A549 (cell line): Measurements from ENCODE around the gene MYO1E. TPM values are rescaled to one million over a fixed set of nuclear protein-coding genes. Genes with fewer than 3 reads are reported as not detected.
A peak's percentile ranks its signal among the peaks of the same experiment; 100 is the strongest.

ENCODE experiments used
- ATAC-seq, 2 experiments: fragments of 200-7000 bp in 1 of 2; fragments of >200 bp in 1 of 2; cut with Nextera tagmentation in 1 of 2; cut with Tn5 transposase in 1 of 2; 3 replicates each; pipeline versions ENCODE4 v1.8.0 to v1.9.1; 2018 to 2020; ENCODE audit warnings: mild to moderate bottlenecking in 1 of 2, moderate library complexity in 1 of 2
- CTCF ChIA-PET: fragments of 300-600 bp; sonication (Branson Sonifier 250); formaldehyde crosslinking; extraction: SDS; loops from one replicate; lab custom pipeline; 2021; ENCODE audit warnings: antibody characterized with exemption, inconsistent platforms; lab: Yijun Ruan, JAX
- POLR2A ChIA-PET: fragments of 350-600 bp; formaldehyde crosslinking; extraction: SDS; loops from one replicate; lab custom pipeline; 2021; ENCODE audit warnings: antibody characterized with exemption, inconsistent platforms; lab: Yijun Ruan, JAX
- DNase-seq, 2 experiments: peaks; one replicate each; pipeline versions ENCODE4 v3.0.0 to v3.0.0-alpha.2; 2011 to 2016; ENCODE audit warnings: low read depth in 1 of 2, low spot score in 1 of 2
- FAIRE-seq: peaks from 2 replicates; lab custom pipeline; 2011; peaks lifted over from hg19 to GRCh38; lab: Jason Lieb, UNC
- H3K27ac ChIP-seq, 2 experiments: fragments of >200 bp; sonication (Bioruptor Twin); formaldehyde crosslinking; 3 replicates each; pipeline ENCODE4 v1.5.1; 2016 to 2017
- H3K4me1 ChIP-seq: fragments of >200 bp; sonication (Bioruptor Twin); formaldehyde crosslinking; 3 replicates; pipeline ENCODE4 v1.6.1; 2016
- H3K4me2 ChIP-seq: fragments of >200 bp; sonication (Bioruptor Twin); formaldehyde crosslinking; 3 replicates; pipeline ENCODE4 v1.6.1; 2016
- H3K4me3 ChIP-seq: fragments of >200 bp; sonication (Bioruptor Twin); formaldehyde crosslinking; 3 replicates; pipeline ENCODE4 v1.5.1; 2016
- H3K9me3 ChIP-seq: fragments of >200 bp; sonication (Bioruptor Twin); formaldehyde crosslinking; 3 replicates; pipeline ENCODE4 v1.6.1; 2016
- BHLHE40 ChIP-seq: IDR thresholded peaks from 2 replicates; pipeline ENCODE4 v1.6.1; 2012; ENCODE audit warnings: low read depth, low read length, inconsistent platforms
- CHD4 ChIP-seq: fragments of 200-600 bp; sonication (generic); IDR thresholded peaks from 2 replicates; pipeline ENCODE4 v1.6.1; 2016; ENCODE audit warnings: antibody characterized with exemption, mild to moderate bottlenecking, borderline replicate concordance
- EHF ChIP-seq: fragments of 250-450 bp; sonication (Bioruptor Pico); IDR thresholded peaks from 2 replicates; pipeline ENCODE4 v1.5.0; 2020; ENCODE audit warnings: mild to moderate bottlenecking
- FOSL2 ChIP-seq, 2 experiments: fragments of 450-650 bp in 1 of 2; fragments of >200 bp in 1 of 2; sonication (Bioruptor Twin) in 1 of 2; formaldehyde crosslinking; IDR thresholded peaks; 2 replicates each; pipeline versions ENCODE4 v1.5.0 to v1.6.1; 2016 to 2020; ENCODE audit warnings: mild to moderate bottlenecking in 1 of 2, moderate library complexity in 1 of 2
- FOXS1 ChIP-seq: fragments of 250-450 bp; sonication (Bioruptor Pico); IDR thresholded peaks from 2 replicates; pipeline ENCODE4 v1.5.0; 2020; ENCODE audit warnings: mild to moderate bottlenecking, moderate library complexity
- GATA3 ChIP-seq: IDR thresholded peaks from 2 replicates; pipeline ENCODE4 v1.6.1; 2012; ENCODE audit warnings: borderline replicate concordance
- JUN ChIP-seq, 2 experiments: fragments of >200 bp; sonication (Bioruptor Twin); formaldehyde crosslinking; IDR thresholded peaks; 2 replicates in 1 of 2; 3 replicates in 1 of 2; pipeline ENCODE4 v1.6.1; 2016 to 2017
- JUNB ChIP-seq: fragments of >200 bp; sonication (Bioruptor Twin); formaldehyde crosslinking; IDR thresholded peaks from 2 replicates; pipeline ENCODE4 v1.6.1; 2016
- MAFK ChIP-seq: fragments of 450-650 bp; IDR thresholded peaks from 2 replicates; pipeline ENCODE4 v1.6.1; 2014; ENCODE audit not compliant: partially characterized antibody
- MAX ChIP-seq: IDR thresholded peaks from 2 replicates; pipeline ENCODE4 v1.6.1; 2012
- MYC ChIP-seq: IDR thresholded peaks from 2 replicates; pipeline ENCODE4 v1.6.1; 2012; ENCODE audit warnings: mild to moderate bottlenecking, inconsistent platforms, low read length, improper control_type of control experiment, borderline replicate concordance
- NFE2L2 ChIP-seq: fragments of 150-350 bp; conservative IDR thresholded peaks from 2 replicates; pipeline ENCODE4 v1.6.1; 2014; ENCODE audit warnings: low read length
- NR3C1 ChIP-seq: fragments of >200 bp; sonication (Bioruptor Twin); formaldehyde crosslinking; IDR thresholded peaks from 3 replicates; pipeline ENCODE4 v1.6.1; 2017
- RAD21 ChIP-seq, 2 experiments: fragments of >200 bp in 1 of 2; sonication (Bioruptor Twin) in 1 of 2; formaldehyde crosslinking in 1 of 2; IDR thresholded peaks in 1 of 2; conservative IDR thresholded peaks in 1 of 2; 2 replicates in 1 of 2; 3 replicates in 1 of 2; pipeline ENCODE4 v1.6.1; 2012 to 2018; ENCODE audit warnings: inconsistent platforms in 1 of 2
- RARB ChIP-seq: fragments of 250-450 bp; sonication (Bioruptor Pico); IDR thresholded peaks from 2 replicates; pipeline ENCODE4 v1.8.0; 2021; ENCODE audit warnings: mild to moderate bottlenecking, moderate library complexity
- RCOR1 ChIP-seq: fragments of 150-350 bp; IDR thresholded peaks from 2 replicates; pipeline ENCODE4 v1.6.1; 2014; ENCODE audit warnings: antibody characterized with exemption, low read length, low read depth
- SMC3 ChIP-seq: fragments of >200 bp; sonication (Bioruptor Twin); formaldehyde crosslinking; IDR thresholded peaks from 3 replicates; pipeline ENCODE4 v1.6.1; 2018; ENCODE audit warnings: inconsistent platforms
- ZC3H11A ChIP-seq: fragments of 450-650 bp; IDR thresholded peaks from 2 replicates; pipeline ENCODE4 v1.6.1; 2014; ENCODE audit warnings: antibody characterized with exemption, mild to moderate bottlenecking
- ZFP36 ChIP-seq: fragments of 450-650 bp; IDR thresholded peaks from 2 replicates; pipeline ENCODE4 v1.6.1; 2014; ENCODE audit warnings: borderline replicate concordance; ENCODE audit not compliant: partially characterized antibody
- ZSCAN20 ChIP-seq: fragments of 250-450 bp; sonication (Bioruptor Pico); IDR thresholded peaks from 2 replicates; pipeline ENCODE4 v1.8.0; 2022; ENCODE audit warnings: mild to moderate bottlenecking, moderate library complexity
- WGBS: methylation state at CpG from one replicate; pipeline ENCODE4 v1.1.6; 2017; ENCODE audit errors: missing lambda C conversion rate; 5-methylcytosine and 5-hydroxymethylcytosine counted together
- polyA plus RNA-seq, 4 experiments: library from polyadenylated mRNA; depleted of rRNA in 3 of 4; stranded (reverse); fragments of >200 nt; fragmentation: RNase III in 1 of 4; extraction: RNeasy Plus Mini Kit Qiagen cat#74134 plus additional on column Dnase treatment in 1 of 4; gene quantifications; 2 replicates in 3 of 4; 3 replicates in 1 of 4; pipeline ENCODE4 v1.2.3, GENCODE V29; 2011 to 2017
- TF ChIP-seq, protein P1 (sequence below): fragments of 250-450 bp; sonication (Bioruptor Pico); IDR thresholded peaks from 2 replicates; pipeline ENCODE4 v1.5.0; 2020; ENCODE audit warnings: low read depth, mild to moderate bottlenecking, moderate library complexity

Gene MYO1E
- polyA plus RNA-seq, 2 of the 4 experiments (the other 2 are of a cell fraction), result 202 to 497 TPM

DNA sequence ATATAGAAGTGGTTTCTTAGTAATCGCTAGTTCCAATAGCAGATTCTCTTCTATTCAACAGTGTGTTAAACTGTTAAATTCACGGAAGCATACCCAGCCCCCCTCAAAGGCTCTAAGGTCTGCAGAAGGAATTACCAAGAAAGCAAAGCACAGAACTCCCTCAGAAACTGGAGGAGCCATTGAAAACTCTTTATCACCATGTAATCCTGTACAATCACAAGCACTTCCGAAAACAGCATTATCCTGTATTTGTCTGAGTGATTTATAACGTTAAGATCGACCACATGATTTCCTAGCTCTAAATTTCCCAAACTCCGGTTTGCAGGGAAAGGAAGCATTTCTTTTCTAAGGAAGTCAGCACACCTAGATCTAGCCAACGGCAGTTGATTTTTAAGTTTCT, 20.0 kb downstream of the MYO1E start:
- Histone ChIP-seq H3K27ac (peak overlapping the region in 1 of 2 experiments; percentile 86; a peak in 3 of 6 replicates), H3K4me2 (no peak overlapping the region), H3K9me3 (no peaks in the 10 kb centered on the region), H3K4me1 (peaks cover 78% of the 10 kb centered on the region), H3K4me3 (no peak overlapping the region)
- TF ChIP-seq MYC (no peak), BHLHE40 (no peak), SMC3 (no peak), FOXS1 (no peak), NFE2L2 (no peak)
- WGBS, result 57% methylated on average over 7 of the region's 7 CpGs
- ChIA-PET CTCF (interaction anchor here (0.6 to 1.5 kb wide), 3 partner anchors 8 to 86 kb away, joined by 4 to 5 read pairs (median 4); no protein-coding TSS in a partner anchor), POLR2A (no interaction called here)
- FAIRE-seq, result no peak
- no peak for DNase-seq
- no peak for ATAC-seq

- Histone ChIP-seq H3K4me2 (no peak overlapping the region), H3K27ac (peak overlapping the region in 1 of 2 experiments; percentile 86; a peak in 3 of 6 replicates), H3K9me3 (no peaks in the 10 kb centered on the region), H3K4me1 (peaks cover 83% of the 10 kb centered on the region), H3K4me3 (no peak overlapping the region)
- CTCF ChIA-PET, result interaction anchor here (0.6 to 1.5 kb wide), 3 partner anchors 8 to 86 kb away, joined by 4 to 5 read pairs (median 4); no protein-coding TSS in a partner anchor
- ATAC-seq (no peak), DNase-seq (no peak), FAIRE-seq (peak; percentile 56)
- POLR2A ChIA-PET, result no interaction called here
- no peak for TF ChIP-seq NR3C1
- no peak for TF ChIP-seq CHD4
- TF ChIP-seq ZSCAN20, result no peak
- TF ChIP-seq ZC3H11A, result no peak
- TF ChIP-seq, all 56 proteins: peak for 0
- WGBS, result 93% methylated on average over 9 of the region's 9 CpGs
These were observed 20.5 kb downstream of the MYO1E start for GRCh38 chr15:59352189-59352588.

- Histone ChIP-seq H3K4me1 (peaks cover 91% of the 10 kb centered on the region), H3K27ac (peak overlapping the region; percentile 78 to 86), H3K9me3 (no peaks in the 10 kb centered on the region), H3K4me2 (peak overlapping the region; percentile 76), H3K4me3 (no peak overlapping the region; the same call in 2 of the 3 replicates)
- ChIA-PET POLR2A (interaction anchor here (0.5 to 1.4 kb wide), 5 partner anchors 22 to 1344 kb away, joined by 3 to 5 read pairs (median 3); partner anchors contain the start of gene MYO1E), CTCF (interaction anchor here (0.6 to 1.7 kb wide), 5 partner anchors 10 to 176 kb away, joined by 3 to 5 read pairs (median 4); no protein-coding TSS in a partner anchor)
- WGBS, result 3% methylated on average over 1 of the region's 1 CpG
- DNase-seq (peak in 1 of 2 experiments; percentile 37), FAIRE-seq (no peak), ATAC-seq (peak; percentile 67 to 78)
- TF ChIP-seq, protein P1, sequence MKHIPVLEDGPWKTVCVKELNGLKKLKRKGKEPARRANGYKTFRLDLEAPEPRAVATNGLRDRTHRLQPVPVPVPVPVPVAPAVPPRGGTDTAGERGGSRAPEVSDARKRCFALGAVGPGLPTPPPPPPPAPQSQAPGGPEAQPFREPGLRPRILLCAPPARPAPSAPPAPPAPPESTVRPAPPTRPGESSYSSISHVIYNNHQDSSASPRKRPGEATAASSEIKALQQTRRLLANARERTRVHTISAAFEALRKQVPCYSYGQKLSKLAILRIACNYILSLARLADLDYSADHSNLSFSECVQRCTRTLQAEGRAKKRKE (CRISPR knock-in tag), result no peak
- peak in 1 of 2 experiments; percentile 16; a peak in 1 of 5 replicates for TF ChIP-seq JUN (IDR thresholded peaks at IDR 0.05)
These were observed 22.3 kb downstream of the MYO1E start for GRCh38 chr15:59350421-59350732.

DNA sequence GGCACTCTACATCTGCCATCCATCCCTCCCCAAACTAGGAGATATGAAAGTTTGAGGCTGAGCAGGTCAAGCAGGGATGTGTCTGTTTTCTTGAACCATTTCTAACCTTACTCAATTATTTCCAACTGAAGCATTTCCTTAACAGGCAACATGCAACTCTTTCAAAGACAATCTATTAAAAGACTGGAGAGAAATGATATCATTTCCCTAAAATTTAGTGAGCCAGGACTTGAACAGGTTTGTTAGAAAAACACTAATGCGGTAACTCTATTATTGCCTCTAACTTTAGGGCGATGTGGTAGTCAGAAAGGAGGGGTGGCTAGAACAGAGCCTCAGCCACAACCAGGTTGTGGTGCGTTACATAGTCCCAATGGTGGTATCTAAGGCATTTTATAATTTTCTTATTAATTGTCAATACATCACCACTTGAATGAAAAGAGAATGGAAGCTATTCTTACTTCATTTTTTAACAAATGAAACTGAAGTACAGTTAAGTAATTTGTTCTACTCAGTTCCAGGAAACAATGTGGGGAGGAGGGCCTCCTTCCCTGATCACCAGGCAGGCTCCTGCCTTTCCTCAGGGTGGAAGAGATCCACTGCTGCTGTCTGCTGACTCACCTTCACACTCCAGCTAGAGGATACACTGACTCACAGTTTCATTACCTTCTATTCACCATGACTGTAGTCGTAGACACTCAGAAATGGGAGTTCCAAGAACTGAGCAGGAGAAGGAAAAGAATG, 22.8 kb downstream of the MYO1E start:
- TF ChIP-seq JUNB, result peak; percentile 75
- TF ChIP-seq RARB (CRISPR knock-in tag), result no peak
- peak; percentile 12 to 41; a peak in 2 of 5 replicates for TF ChIP-seq RAD21 (conservative IDR thresholded peaks at IDR 0.05 in 1 of 2, IDR thresholded peaks at IDR 0.05 in 1 of 2)
- TF ChIP-seq MAFK, result peak; percentile 94
- peak; percentile 88 for TF ChIP-seq FOSL2 (IDR thresholded peaks at IDR 0.05)
- TF ChIP-seq FOSL2 (CRISPR knock-in tag; IDR thresholded peaks at IDR 0.05), result peak; percentile 97
- 0 out of 2 replicates have a peak, but pooled peaks have one; percentile 11 for TF ChIP-seq GATA3
- no peak for TF ChIP-seq ZFP36
- TF ChIP-seq EHF (CRISPR knock-in tag), result no peak
- TF ChIP-seq SMC3, result 0 out of 3 replicates have a peak, but pooled peaks have one; percentile 27
- TF ChIP-seq RCOR1, result no peak
- TF ChIP-seq MYC, result 0 out of 2 replicates have a peak, but pooled peaks have one; percentile 21
- TF ChIP-seq MAX, result peak; percentile 81
- TF ChIP-seq JUN (IDR thresholded peaks at IDR 0.05), result peak; percentile 56 to 74; a peak in 4 of 5 replicates
- TF ChIP-seq NFE2L2, result peak; percentile 72
- no peak overlapping the region for H3K4me3 ChIP-seq
- H3K27ac ChIP-seq, result peak overlapping the region; percentile 78 to 86
- POLR2A ChIA-PET, result interaction anchor here (0.5 to 1.4 kb wide), 5 partner anchors 23 to 1343 kb away, joined by 3 to 5 read pairs (median 3); partner anchors contain the start of gene MYO1E
- ATAC-seq (peak; percentile 97 to 100), DNase-seq (peak; percentile 90 to 99), FAIRE-seq (peak; percentile 100)
- H3K4me1 ChIP-seq, result peaks cover 93% of the 10 kb centered on the region
- 46% methylated on average over 4 of the region's 4 CpGs for WGBS
- peak overlapping the region; percentile 76 for H3K4me2 ChIP-seq
- no peaks in the 10 kb centered on the region for H3K9me3 ChIP-seq
- CTCF ChIA-PET, result interaction anchor here (0.6 to 1.7 kb wide), 8 partner anchors 10 to 175 kb away, joined by 3 to 5 read pairs (median 3); no protein-coding TSS in a partner anchor
